ENCODE data around the gene PNLIP.

The PNLIP gene

GRCh38 chr10:116545756-116546155 lies at the start of gene PNLIP:
Gene PNLIP (plus strand): TSS chr10:116545931. CDS start chr10:116546093, 162 bp downstream.
- no peak for DNase-seq (ENCODE audit: low spot score)

- no peak for DNase-seq (ENCODE audit: low spot score)
These were observed 40.9 kb upstream of the PNLIP start for GRCh38 chr10:116504786-116505185.

GRCh38 chr10:116510565-116510964 lies 35.2 kb upstream of the PNLIP start:
- no peak for DNase-seq (ENCODE audit: low spot score)

- no peak for DNase-seq (ENCODE audit: low spot score)
These were observed 34.4 kb upstream of the PNLIP start for GRCh38 chr10:116511365-116511764.

GRCh38 chr10:116521424-116522290 lies 24.1 kb upstream of the PNLIP start:
- DNase-seq (ENCODE audit: low spot score) = peak; percentile 58

GRCh38 chr10:116522803-116523381 lies 22.8 kb upstream of the PNLIP start:
- DNase-seq (ENCODE audit: low spot score) = no peak

- no peak for DNase-seq (ENCODE audit: low spot score)
These were observed 21.0 kb upstream of the PNLIP start for GRCh38 chr10:116524736-116525135.

GRCh38 chr10:116526219-116526618 lies 19.5 kb upstream of the PNLIP start:
- no peak for DNase-seq (ENCODE audit: low spot score)

GRCh38 chr10:116536810-116537209 lies 8.9 kb upstream of the PNLIP start:
- no peak for DNase-seq (ENCODE audit: low spot score)

GRCh38 chr10:116538456-116538855 lies 7.3 kb upstream of the PNLIP start:
- no peak for DNase-seq (ENCODE audit: low spot score)

- no peak for DNase-seq (ENCODE audit: low spot score)
These were observed 6.7 kb upstream of the PNLIP start for GRCh38 chr10:116538992-116539391.

- DNase-seq (ENCODE audit: low spot score) = no peak
These were observed 4.9 kb upstream of the PNLIP start for GRCh38 chr10:116540814-116541213.

GRCh38 chr10:116542007-116542677 lies 3.6 kb upstream of the PNLIP start:
- no peak for DNase-seq (ENCODE audit: low spot score)

- no peak for DNase-seq (ENCODE audit: low spot score)
These were observed 609 bp upstream of the PNLIP start for GRCh38 chr10:116545122-116545521.

- no peak for DNase-seq (ENCODE audit: low spot score)
These were observed 2.6 kb downstream of the PNLIP start for GRCh38 chr10:116548301-116548700.

- no peak for DNase-seq (ENCODE audit: low spot score)
These were observed 7.7 kb downstream of the PNLIP start for GRCh38 chr10:116553378-116553980.

- no peak for DNase-seq (ENCODE audit: low spot score)
These were observed 8.9 kb downstream of the PNLIP start for GRCh38 chr10:116554628-116555027.

- DNase-seq (ENCODE audit: low spot score) = no peak
These were observed 10.1 kb downstream of the PNLIP start for GRCh38 chr10:116555880-116556279.

GRCh38 chr10:116557305-116557880 lies 11.7 kb downstream of the PNLIP start:
- DNase-seq (ENCODE audit: low spot score) = no peak

- DNase-seq (ENCODE audit: low spot score) = no peak
These were observed 19.8 kb downstream of the PNLIP start for GRCh38 chr10:116565534-116565933.

- DNase-seq (ENCODE audit: low spot score) = no peak
These were observed 21.2 kb downstream of the PNLIP start for GRCh38 chr10:116566932-116567331.

- DNase-seq (ENCODE audit: low spot score) = no peak
These were observed 21.6 kb downstream of the PNLIP start for GRCh38 chr10:116567335-116567734.
